IPS-18c (cell line): ENCODE results near the gene GCDH.
A peak's percentile ranks its signal among the peaks of the same experiment; 100 is the strongest.
"Not testable (repeated sequence)": the region's sequence is repeated elsewhere in the genome, so short reads cannot be mapped to it uniquely, and the experiment has no call there.

Experiments used
- H3K4me3 ChIP-seq: 2 replicates; pipeline ENCODE4 v1.7.0; 2013; ENCODE audit warnings: low read depth, mild to moderate bottlenecking, low read length, moderate library complexity; ENCODE audit not compliant: insufficient read depth
- H3K9me3 ChIP-seq: one replicate; pipeline ENCODE4 v1.6.1; 2013; ENCODE audit warnings: mild to moderate bottlenecking, low read length, moderate library complexity; ENCODE audit not compliant: control insufficient read depth, insufficient read depth

The GCDH gene

DNA sequence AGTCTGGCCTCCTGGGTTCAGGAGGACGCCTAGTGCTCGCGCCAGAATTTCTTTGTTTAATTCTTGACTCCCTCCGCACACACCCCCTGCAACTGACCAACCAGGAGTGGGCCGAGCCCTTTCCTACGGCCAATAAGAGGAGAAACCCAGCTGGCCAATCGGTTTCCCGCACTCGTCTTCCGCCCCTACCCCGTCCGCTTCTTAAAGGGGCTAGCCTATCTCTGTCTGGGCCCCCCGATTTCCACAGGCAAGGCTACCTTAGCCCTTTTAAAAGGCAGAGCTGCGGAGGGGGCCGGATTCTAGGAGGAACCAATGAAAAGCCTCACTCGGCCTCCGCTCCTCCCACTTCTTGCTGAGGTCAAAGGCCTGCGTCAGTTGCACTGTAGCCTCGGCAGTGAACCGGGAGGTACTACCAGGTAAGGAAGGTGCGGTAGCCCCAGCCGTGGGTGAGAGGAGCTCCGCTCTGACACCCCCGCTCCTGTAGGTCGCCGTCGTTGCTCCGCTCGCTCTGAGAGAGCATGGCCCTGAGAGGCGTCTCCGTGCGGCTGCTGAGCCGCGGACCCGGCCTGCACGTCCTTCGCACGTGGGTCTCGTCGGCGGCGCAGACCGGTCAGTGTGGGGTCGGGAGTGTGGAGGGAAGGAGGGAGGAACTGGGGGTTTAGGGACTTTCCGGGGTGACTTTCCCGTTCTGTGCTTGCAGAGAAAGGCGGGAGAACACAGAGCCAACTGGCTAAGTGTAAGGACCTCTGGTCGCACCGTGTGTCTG lies at the start of gene GCDH:
GCDH (plus strand) TSS at position 374 of the 766 bp plus-strand sequence; CDS start at position 519, 145 bp downstream.
- Histone ChIP-seq H3K4me3 (peak within 1 kb of the TSS; percentile 99), H3K9me3 (no peaks in the 10 kb centered on the region)

GRCh38 chr19:12842511-12842910 lies 48.4 kb upstream of the GCDH start:
- Histone ChIP-seq H3K9me3 (no peaks in the 10 kb centered on the region), H3K4me3 (no peak overlapping the region)

DNA sequence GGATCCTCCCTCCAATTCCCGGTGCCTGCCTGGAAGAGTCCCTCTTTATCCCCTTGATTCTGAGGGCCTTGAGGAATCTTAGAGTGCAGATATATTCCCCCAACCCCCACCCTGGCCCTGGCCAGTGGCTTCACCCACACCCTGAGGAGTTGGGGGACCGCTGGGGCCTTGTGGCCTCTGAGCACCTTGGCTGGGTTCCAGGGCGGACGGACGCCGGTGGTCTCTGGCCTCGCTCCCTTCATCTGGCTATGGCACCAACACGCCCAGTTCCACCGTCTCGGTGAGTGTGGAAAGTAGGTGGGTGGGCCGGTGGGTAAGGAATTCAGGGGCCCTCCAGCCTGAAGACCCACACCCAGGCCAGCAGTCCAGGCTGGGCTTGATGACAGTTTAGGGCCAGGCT lies 47.6 kb upstream of the GCDH start:
- Histone ChIP-seq H3K9me3 (no peaks in the 10 kb centered on the region), H3K4me3 (no peak overlapping the region)

DNA sequence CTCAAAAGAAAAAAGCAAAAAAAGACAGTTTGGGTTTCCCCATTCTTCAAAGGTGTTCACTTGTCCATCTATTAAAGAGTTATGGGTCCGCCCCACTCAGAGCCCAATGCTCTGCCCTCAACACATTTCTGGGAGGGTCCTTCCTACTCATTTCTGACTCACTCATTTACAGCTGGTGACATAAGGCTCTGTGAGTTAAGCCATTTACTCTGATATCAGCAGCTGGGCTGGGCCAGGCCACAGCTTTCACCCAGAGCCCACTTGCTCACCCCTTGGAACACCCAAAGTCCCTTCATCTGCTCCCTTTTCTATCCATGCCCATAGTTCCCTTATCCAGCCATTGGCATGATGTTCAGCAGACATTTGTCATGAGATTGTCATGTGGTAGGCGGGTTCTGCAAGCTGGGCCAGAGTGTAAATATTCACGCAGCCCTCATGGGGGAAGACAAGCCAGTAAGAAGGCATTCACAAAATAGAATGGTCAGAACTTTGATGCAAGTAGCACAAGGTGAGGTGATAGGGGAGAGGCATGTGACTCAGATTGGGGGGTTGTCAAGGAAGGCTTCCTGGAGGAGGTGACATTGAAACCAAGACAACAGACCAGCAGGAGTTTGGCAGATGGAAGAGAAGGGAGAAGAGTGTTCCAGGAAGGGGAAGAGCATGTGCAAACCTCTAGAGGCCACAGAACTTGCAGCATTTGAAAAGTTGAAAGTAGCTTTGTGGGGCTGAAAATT lies 46.8 kb upstream of the GCDH start:
- Histone ChIP-seq H3K9me3 (no peaks in the 10 kb centered on the region), H3K4me3 (no peak overlapping the region)

DNA sequence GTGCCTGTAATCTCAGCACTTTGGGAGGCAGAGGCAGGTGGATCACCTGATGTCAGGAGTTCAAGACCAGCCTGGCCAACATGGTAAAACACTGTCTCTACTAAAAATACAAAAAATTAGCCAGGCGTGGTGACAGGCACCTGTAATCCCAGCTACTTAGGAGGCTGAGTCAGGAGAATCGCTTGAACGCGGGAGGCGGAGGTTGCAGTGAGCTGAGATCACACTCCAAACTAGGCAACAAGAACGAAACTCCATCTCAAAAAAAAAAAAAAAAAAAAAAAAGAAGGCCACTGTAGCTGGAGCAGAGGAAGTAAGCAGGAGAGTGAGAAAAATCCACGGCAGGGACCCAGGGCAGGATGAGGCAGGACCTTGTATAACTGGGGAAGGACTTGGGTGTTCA lies 44.3 kb upstream of the GCDH start:
- H3K4me3 ChIP-seq, result not testable (repeated sequence)

GRCh38 chr19:12847159-12848139 lies 43.5 kb upstream of the GCDH start:
- Histone ChIP-seq H3K4me3 (peak overlapping the region; percentile 28; the same call in 1 of the 2 replicates), H3K9me3 (no peaks in the 10 kb centered on the region)

More for the DNA sequence above, 44.3 kb upstream of the GCDH start:
- not testable (repeated sequence) for H3K9me3 ChIP-seq

- H3K9me3 ChIP-seq, result no peaks in the 10 kb centered on the region
Observed at GRCh38 chr19:12856653-12857052, 34.3 kb upstream of the GCDH start.

GRCh38 chr19:12858041-12858928 lies 32.7 kb upstream of the GCDH start:
- H3K4me3 ChIP-seq, result no peak overlapping the region
- no peaks in the 10 kb centered on the region for H3K9me3 ChIP-seq

More at GRCh38 chr19:12856653-12857052, 34.3 kb upstream of the GCDH start:
- H3K4me3 ChIP-seq, result no peak overlapping the region

DNA sequence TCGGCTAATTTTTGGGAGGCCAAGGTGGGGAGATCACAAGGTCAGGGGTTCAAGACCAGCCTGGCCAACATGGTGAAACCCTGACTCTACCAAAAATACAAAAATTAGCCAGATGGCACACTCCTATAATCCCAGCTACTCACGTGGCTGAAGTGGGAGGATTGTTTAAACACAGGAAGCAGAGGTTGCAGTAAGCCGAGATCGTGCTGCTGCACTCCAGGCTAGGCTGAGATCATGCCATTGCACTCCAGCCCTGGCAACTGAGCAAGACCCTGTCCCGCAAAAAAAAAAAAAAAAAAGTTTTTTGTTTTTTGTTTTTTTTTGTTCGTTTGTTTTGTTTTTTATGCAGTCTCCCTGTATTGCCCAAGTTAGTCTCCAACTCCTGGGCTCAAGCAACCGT lies 31.4 kb upstream of the GCDH start:
- Histone ChIP-seq H3K9me3 (no peaks in the 10 kb centered on the region), H3K4me3 (no peak overlapping the region)

- H3K9me3 ChIP-seq, result no peaks in the 10 kb centered on the region
- no peak overlapping the region for H3K4me3 ChIP-seq
Observed at GRCh38 chr19:12864143-12864542, 26.8 kb upstream of the GCDH start.

GRCh38 chr19:12864721-12865715 lies 25.9 kb upstream of the GCDH start:
- no peaks in the 10 kb centered on the region for H3K9me3 ChIP-seq
- no peak overlapping the region for H3K4me3 ChIP-seq

- no peaks in the 10 kb centered on the region for H3K9me3 ChIP-seq
- no peak overlapping the region for H3K4me3 ChIP-seq
Observed at GRCh38 chr19:12865746-12866415, 25.1 kb upstream of the GCDH start.

GRCh38 chr19:12866416-12867119 lies 24.4 kb upstream of the GCDH start:
- Histone ChIP-seq H3K4me3 (peak overlapping the region; percentile 64; the same call in 1 of the 2 replicates), H3K9me3 (no peaks in the 10 kb centered on the region)
